ENCODE results near the gene CWC22. TPM values are rescaled to one million over a fixed set of nuclear protein-coding genes. Genes with fewer than 3 reads are reported as not detected.

Gene CWC22
- polyA plus RNA-seq, 1 donor from 2014 or later: 16.0 TPM

- no peak overlapping the region for H3K4me2 ChIP-seq (ENCODE audit: low read length)
- H3F3A ChIP-seq (ENCODE audit: insufficient read depth, low read length, poor library complexity, severe bottlenecking): no peaks in the 10 kb centered on the region
- no peaks in the 10 kb centered on the region for H3K27me3 ChIP-seq (ENCODE audit: insufficient read depth, low read depth, low read length)
- H3K9me2 ChIP-seq (ENCODE audit: insufficient read depth, low read length): no peaks in the 10 kb centered on the region
- no peaks in the 10 kb centered on the region for H3K9me3 ChIP-seq (ENCODE audit: low read length)
- no peak overlapping the region for H3K27ac ChIP-seq (ENCODE audit: low read length)
- H4K20me1 ChIP-seq (ENCODE audit: insufficient read depth): no peaks in the 10 kb centered on the region
- H3K79me2 ChIP-seq (replicated peaks; ENCODE audit: insufficient read depth, low read length): no peaks in the 10 kb centered on the region
- no peak overlapping the region for H3K9ac ChIP-seq (ENCODE audit: low read length)
- TF ChIP-seq MXI1 (conservative IDR thresholded peaks at IDR 0.05; ENCODE audit: poor library complexity, severe bottlenecking): no peak
- TF ChIP-seq TAF1 (IDR thresholded peaks at IDR 0.05; ENCODE audit: low read depth): no peak
- no peak for TF ChIP-seq SMC3 (conservative IDR thresholded peaks at IDR 0.05; ENCODE audit: poor library complexity)
- TF ChIP-seq CTCF (IDR thresholded peaks at IDR 0.05; ENCODE audit: poor library complexity, severe bottlenecking): no peak
- TF ChIP-seq RAD21 (conservative IDR thresholded peaks at IDR 0.05): no peak
- no peak for TF ChIP-seq POLR2AphosphoS5 (IDR thresholded peaks at IDR 0.05)
- no peak overlapping the region for H2AFZ ChIP-seq (ENCODE audit: low read depth, low read length)
- no peaks in the 10 kb centered on the region for H3K36me3 ChIP-seq (ENCODE audit: insufficient read depth, low read length)
- no peak overlapping the region for H3K4me3 ChIP-seq (ENCODE audit: low read length)
Observed at GRCh38 chr2:179936141-179936540, 71.0 kb downstream of the CWC22 start.

- H3K79me2 ChIP-seq (replicated peaks; ENCODE audit: insufficient read depth, low read length): no peaks in the 10 kb centered on the region
- H3K36me3 ChIP-seq (ENCODE audit: insufficient read depth, low read length): no peaks in the 10 kb centered on the region
- H3K9ac ChIP-seq (ENCODE audit: low read length): no peak overlapping the region
- H3K9me3 ChIP-seq (ENCODE audit: low read length): no peaks in the 10 kb centered on the region
- H3K4me2 ChIP-seq (ENCODE audit: low read length): no peak overlapping the region
- H4K20me1 ChIP-seq (ENCODE audit: insufficient read depth): no peaks in the 10 kb centered on the region
- H3F3A ChIP-seq (ENCODE audit: insufficient read depth, low read length, poor library complexity, severe bottlenecking): no peaks in the 10 kb centered on the region
- H2AFZ ChIP-seq (ENCODE audit: low read depth, low read length): no peak overlapping the region
- no peaks in the 10 kb centered on the region for H3K9me2 ChIP-seq (ENCODE audit: insufficient read depth, low read length)
- no peak for TF ChIP-seq TAF1 (IDR thresholded peaks at IDR 0.05; ENCODE audit: low read depth)
- TF ChIP-seq CTCF (IDR thresholded peaks at IDR 0.05; ENCODE audit: poor library complexity, severe bottlenecking): no peak
- TF ChIP-seq MXI1 (conservative IDR thresholded peaks at IDR 0.05; ENCODE audit: poor library complexity, severe bottlenecking): no peak
- no peak for TF ChIP-seq REST (IDR thresholded peaks at IDR 0.05; ENCODE audit: borderline replicate concordance)
- no peak for TF ChIP-seq RAD21 (conservative IDR thresholded peaks at IDR 0.05)
- TF ChIP-seq SMC3 (conservative IDR thresholded peaks at IDR 0.05; ENCODE audit: poor library complexity): no peak
- no peak for TF ChIP-seq EP300 (conservative IDR thresholded peaks at IDR 0.05; ENCODE audit: poor library complexity, severe bottlenecking)
- TF ChIP-seq EZH2 (IDR thresholded peaks at IDR 0.05; ENCODE audit: borderline replicate concordance, insufficient read depth, low read length, poor library complexity, severe bottlenecking): no peak
- no peak for TF ChIP-seq POLR2AphosphoS5 (IDR thresholded peaks at IDR 0.05)
- no peak overlapping the region for H3K4me3 ChIP-seq (ENCODE audit: low read length)
- H3K27me3 ChIP-seq (ENCODE audit: insufficient read depth, low read depth, low read length): no peaks in the 10 kb centered on the region
- no peak overlapping the region for H3K27ac ChIP-seq (ENCODE audit: low read length)
Observed at GRCh38 chr2:179932786-179933185, 74.3 kb downstream of the CWC22 start.

All from neural cell (in vitro differentiated cells).